Keratinocyte (primary cell): ENCODE results near the gene CNTROB. TPM values are rescaled to one million over a fixed set of nuclear protein-coding genes. Genes with fewer than 3 reads are reported as not detected.

Experiments used
- DNase-seq: peaks from one replicate; pipeline ENCODE4 v3.0.0-alpha.2; 2011; ENCODE audit warnings: low read depth, missing footprints, low spot score
- FAIRE-seq: peaks from 2 replicates; lab custom pipeline; 2011; peaks lifted over from hg19 to GRCh38; lab: Jason Lieb, UNC
- H2AFZ ChIP-seq: 2 replicates; pipeline ENCODE4 v1.6.0; 2012; ENCODE audit warnings: low read length, control low read depth, inconsistent platforms; ENCODE audit not compliant: control insufficient read depth
- H3K27ac ChIP-seq: 2 replicates; pipeline ENCODE4 v1.5.1; 2011; ENCODE audit warnings: low read length; ENCODE audit not compliant: control insufficient read depth, insufficient read depth
- H3K27me3 ChIP-seq: 3 replicates; pipeline ENCODE4 v1.6.0; 2011; ENCODE audit warnings: low read length; ENCODE audit not compliant: control insufficient read depth, insufficient read depth; ENCODE audit errors: extremely low read depth
- H3K36me3 ChIP-seq, 2 experiments: 2 replicates in 1 of 2; 3 replicates in 1 of 2; pipeline ENCODE4 v1.5.1; 2011; ENCODE audit warnings: low read length in 2 of 2, mild to moderate bottlenecking in 1 of 2; ENCODE audit not compliant: control insufficient read depth in 2 of 2, insufficient read depth in 2 of 2; ENCODE audit errors: extremely low read depth in 1 of 2
- H3K4me1 ChIP-seq: 3 replicates; pipeline ENCODE4 v1.5.1; 2011; ENCODE audit warnings: low read length; ENCODE audit not compliant: control insufficient read depth, insufficient read depth; ENCODE audit errors: extremely low read depth
- H3K4me2 ChIP-seq: 3 replicates; pipeline ENCODE4 v1.6.0; 2011; ENCODE audit warnings: low read depth, low read length; ENCODE audit not compliant: control insufficient read depth, insufficient read depth; ENCODE audit errors: extremely low read depth
- H3K4me3 ChIP-seq, 3 experiments: fragments of 200-600 bp in 1 of 3; sonication (generic) in 1 of 3; 2 replicates in 2 of 3; 3 replicates in 1 of 3; pipeline ENCODE4 v1.5.1; 2011 to 2016; ENCODE audit warnings: low read length in 3 of 3, mild to moderate bottlenecking in 3 of 3, control low read depth in 2 of 3, inconsistent platforms in 1 of 3, low read depth in 1 of 3, mixed read lengths in 1 of 3, mixed run types in 1 of 3, moderate library complexity in 1 of 3; ENCODE audit not compliant: control insufficient read depth in 2 of 3, insufficient read depth in 2 of 3; ENCODE audit errors: extremely low read depth in 1 of 3
- H3K79me2 ChIP-seq: 2 replicates; pipeline ENCODE4 v1.6.0; 2012; ENCODE audit warnings: low read length; ENCODE audit not compliant: control insufficient read depth, insufficient read depth
- H3K9ac ChIP-seq: 3 replicates; pipeline ENCODE4 v1.6.0; 2011; ENCODE audit warnings: low read length; ENCODE audit not compliant: control insufficient read depth, insufficient read depth; ENCODE audit errors: extremely low read depth
- H3K9me1 ChIP-seq: 3 replicates; pipeline ENCODE4 v1.6.0; 2011; ENCODE audit warnings: low read length; ENCODE audit not compliant: control insufficient read depth, insufficient read depth; ENCODE audit errors: extremely low read depth
- H3K9me3 ChIP-seq: 2 replicates; pipeline ENCODE4 v1.5.1; 2012; ENCODE audit warnings: low read depth, low read length; ENCODE audit not compliant: control insufficient read depth
- H4K20me1 ChIP-seq: 3 replicates; pipeline ENCODE4 v1.6.0; 2011; ENCODE audit warnings: low read length; ENCODE audit not compliant: control insufficient read depth, insufficient read depth; ENCODE audit errors: extremely low read depth
- CTCF ChIP-seq, 3 experiments: IDR thresholded peaks in 1 of 3; conservative IDR thresholded peaks in 1 of 3; optimal IDR thresholded peaks in 1 of 3; 2 replicates in 2 of 3; 3 replicates in 1 of 3; pipeline versions ENCODE3 to v1.5.1; 2011; ENCODE audit warnings: low read length in 3 of 3, mild to moderate bottlenecking in 3 of 3, moderate library complexity in 2 of 3, control low read depth in 1 of 3, inconsistent platforms in 1 of 3; ENCODE audit not compliant: insufficient read depth in 2 of 3; ENCODE audit errors: extremely low read depth in 1 of 3
- EZH2 ChIP-seq: IDR thresholded peaks from one replicate; pipeline ENCODE4 v1.6.1; 2012; ENCODE audit warnings: inconsistent platforms, mild to moderate bottlenecking, low read length, moderate library complexity
- dilution Hi-C: fragments of 300-500 bp; cut with MboI; formaldehyde crosslinking; loops from one replicate; pipeline ENCODE4 v1.7.0; 2020; ENCODE audit warnings: low sequenced_read_pairs; ENCODE audit not compliant: extremely low pct_ligation_motif_present
- polyA plus RNA-seq, 5 experiments: library from polyadenylated mRNA; depleted of rRNA in 3 of 5; stranded (reverse) in 3 of 5; stranded (forward) in 1 of 5; unstranded in 1 of 5; fragments of >200 nt; gene quantifications; 1 replicate in 1 of 5; 2 replicates in 3 of 5; 3 replicates in 1 of 5; pipeline versions ENCODE4 v1.2.1 to v1.2.3, GENCODE V29; 2011 to 2012; ENCODE audit warnings: missing spikeins in 2 of 5, low read depth in 1 of 5, low replicate concordance in 1 of 5

CNTROB gene
- polyA plus RNA-seq, 1 donor (not counting 4 experiments of a cell fraction or from before 2014, with no cell fraction given), result 17.4 TPM

- peak overlapping the region; percentile 87 for H3K27ac ChIP-seq
- no peak overlapping the region for H3K4me3 ChIP-seq
- H3K36me3 ChIP-seq, result peaks cover 2 to 6% of the 10 kb centered on the region in 2 experiments
- dilution Hi-C loops, result no loop called here
- H3K4me2 ChIP-seq, result peak overlapping the region; percentile 97
- FAIRE-seq (peak; percentile 34), DNase-seq (no peak)
- H3K9ac ChIP-seq, result peak overlapping the region; percentile 80
- no peaks in the 10 kb centered on the region for H3K9me1 ChIP-seq
- TF ChIP-seq EZH2 (no peak), CTCF (optimal IDR thresholded peaks at IDR 0.05 in 1 of 3, IDR thresholded peaks at IDR 0.05 in 1 of 3, conservative IDR thresholded peaks at IDR 0.05 in 1 of 3; ENCODE audit: extremely low read depth in 1 of 3, insufficient read depth in 2 of 3, low read length in 3 of 3) (no peak)
- H3K79me2 ChIP-seq, result no peaks in the 10 kb centered on the region
- H3K9me3 ChIP-seq, result no peaks in the 10 kb centered on the region
- H4K20me1 ChIP-seq, result no peaks in the 10 kb centered on the region
- H3K27me3 ChIP-seq, result no peaks in the 10 kb centered on the region
- no peak overlapping the region for H2AFZ ChIP-seq
- peaks cover 23% of the 10 kb centered on the region for H3K4me1 ChIP-seq
These were observed 15.2 kb upstream of the CNTROB start for GRCh38 chr17:7916808-7917207.

DNA sequence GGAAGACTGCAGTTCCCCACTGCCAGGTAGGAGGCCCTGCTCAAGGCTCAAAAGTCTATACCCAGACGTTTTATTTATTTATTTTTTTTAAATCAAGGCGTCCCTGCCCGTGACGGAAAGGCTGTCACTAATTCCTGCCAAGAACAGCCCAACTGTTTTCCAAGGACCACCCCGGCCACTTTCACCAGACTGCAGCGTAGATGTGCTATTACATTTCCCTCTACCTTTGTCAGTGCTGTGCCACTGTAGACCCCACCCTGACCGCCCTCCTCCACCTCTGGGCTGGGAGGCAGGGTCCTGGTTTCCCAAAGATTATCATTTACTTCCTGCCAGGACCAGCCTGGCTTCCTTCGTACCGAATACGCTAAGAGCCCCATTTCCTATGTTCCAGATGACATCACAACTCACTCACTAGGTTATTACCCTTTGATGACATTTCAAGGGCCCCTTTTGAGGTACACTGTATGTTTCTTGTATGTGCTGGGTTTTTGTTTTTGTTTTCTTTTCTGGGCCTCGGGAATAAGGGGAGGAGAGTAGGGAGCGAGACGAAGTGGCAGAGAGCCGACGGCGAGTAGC lies 9.6 kb upstream of the CNTROB start:
- Histone ChIP-seq H3K79me2 (no peaks in the 10 kb centered on the region), H3K9me3 (no peaks in the 10 kb centered on the region), H3K27ac (peak overlapping the region; percentile 34), H3K4me2 (peak overlapping the region; percentile 84), H3K4me3 (peak overlapping the region in 2 of 3 experiments; percentile 51 to 71), H3K27me3 (no peaks in the 10 kb centered on the region), H4K20me1 (no peaks in the 10 kb centered on the region), H2AFZ (peak overlapping the region; percentile 89), H3K4me1 (peaks cover 9% of the 10 kb centered on the region), H3K36me3 (no peaks in the 10 kb centered on the region), H3K9ac (peak overlapping the region; percentile 63), H3K9me1 (no peaks in the 10 kb centered on the region)
- no peak for DNase-seq
- TF ChIP-seq EZH2 (no peak), CTCF (optimal IDR thresholded peaks at IDR 0.05 in 1 of 3, IDR thresholded peaks at IDR 0.05 in 1 of 3, conservative IDR thresholded peaks at IDR 0.05 in 1 of 3; ENCODE audit: extremely low read depth in 1 of 3, insufficient read depth in 2 of 3, low read length in 3 of 3) (peak in 1 of 3 experiments; percentile 3)
- FAIRE-seq, result no peak
- dilution Hi-C loops, result no loop called here
